AG04450 (cell line): ENCODE results near the gene MROH2A. TPM values are rescaled to one million over a fixed set of nuclear protein-coding genes. Genes with fewer than 3 reads are reported as not detected.
"Not testable (repeated sequence)": the region's sequence is repeated elsewhere in the genome, so short reads cannot be mapped to it uniquely, and the experiment has no call there.

Source experiments
- CTCF ChIA-PET: fragments of 300-600, 350-600 bp; formaldehyde crosslinking; extraction: SDS; loops from one replicate; lab custom pipeline; 2022; ENCODE audit warnings: antibody characterized with exemption, inconsistent platforms; lab: Charles Lee
- POLR2A ChIA-PET: fragments of 350-600 bp; formaldehyde crosslinking; extraction: SDS; loops from one replicate; lab custom pipeline; 2021; ENCODE audit warnings: antibody characterized with exemption, inconsistent platforms; lab: Yijun Ruan, JAX
- DNase-seq: peaks from one replicate; pipeline ENCODE4 v3.0.0-alpha.2; 2011; ENCODE audit warnings: low read depth, low spot score
- H3K27ac ChIP-seq: one replicate; pipeline ENCODE4 v1.5.1; 2012; ENCODE audit warnings: low read depth, low read length, control low read depth
- H3K27me3 ChIP-seq: one replicate; pipeline ENCODE4 v1.6.0; 2012; ENCODE audit warnings: low read length; ENCODE audit not compliant: control insufficient read depth, insufficient read depth
- H3K4me3 ChIP-seq: 2 replicates; pipeline ENCODE4 v1.5.1; 2011; ENCODE audit warnings: mild to moderate bottlenecking, low read depth, low read length, control low read depth
- H3K9me3 ChIP-seq: 2 replicates; pipeline ENCODE4 v1.5.1; 2012; ENCODE audit warnings: low read length; ENCODE audit not compliant: control insufficient read depth, insufficient read depth
- polyA minus RNA-seq: library from RNA; depleted of rRNA, polyadenylated mRNA; stranded (reverse); fragments of >200 nt; gene quantifications from 2 replicates; pipeline ENCODE4 v1.2.3, GENCODE V29; 2011; rRNA and poly(A)+ RNA removed
- polyA plus RNA-seq: library from polyadenylated mRNA; depleted of rRNA; stranded (reverse); fragments of >200 nt; gene quantifications from 2 replicates; pipeline ENCODE4 v1.2.3, GENCODE V29; 2011; rRNA removed
- TF ChIP-seq, protein P1 (sequence below): IDR thresholded peaks from 2 replicates; pipeline ENCODE4 v1.5.1; 2011; ENCODE audit warnings: low read depth, low read length, control low read depth, inconsistent platforms

MROH2A gene, protein sequence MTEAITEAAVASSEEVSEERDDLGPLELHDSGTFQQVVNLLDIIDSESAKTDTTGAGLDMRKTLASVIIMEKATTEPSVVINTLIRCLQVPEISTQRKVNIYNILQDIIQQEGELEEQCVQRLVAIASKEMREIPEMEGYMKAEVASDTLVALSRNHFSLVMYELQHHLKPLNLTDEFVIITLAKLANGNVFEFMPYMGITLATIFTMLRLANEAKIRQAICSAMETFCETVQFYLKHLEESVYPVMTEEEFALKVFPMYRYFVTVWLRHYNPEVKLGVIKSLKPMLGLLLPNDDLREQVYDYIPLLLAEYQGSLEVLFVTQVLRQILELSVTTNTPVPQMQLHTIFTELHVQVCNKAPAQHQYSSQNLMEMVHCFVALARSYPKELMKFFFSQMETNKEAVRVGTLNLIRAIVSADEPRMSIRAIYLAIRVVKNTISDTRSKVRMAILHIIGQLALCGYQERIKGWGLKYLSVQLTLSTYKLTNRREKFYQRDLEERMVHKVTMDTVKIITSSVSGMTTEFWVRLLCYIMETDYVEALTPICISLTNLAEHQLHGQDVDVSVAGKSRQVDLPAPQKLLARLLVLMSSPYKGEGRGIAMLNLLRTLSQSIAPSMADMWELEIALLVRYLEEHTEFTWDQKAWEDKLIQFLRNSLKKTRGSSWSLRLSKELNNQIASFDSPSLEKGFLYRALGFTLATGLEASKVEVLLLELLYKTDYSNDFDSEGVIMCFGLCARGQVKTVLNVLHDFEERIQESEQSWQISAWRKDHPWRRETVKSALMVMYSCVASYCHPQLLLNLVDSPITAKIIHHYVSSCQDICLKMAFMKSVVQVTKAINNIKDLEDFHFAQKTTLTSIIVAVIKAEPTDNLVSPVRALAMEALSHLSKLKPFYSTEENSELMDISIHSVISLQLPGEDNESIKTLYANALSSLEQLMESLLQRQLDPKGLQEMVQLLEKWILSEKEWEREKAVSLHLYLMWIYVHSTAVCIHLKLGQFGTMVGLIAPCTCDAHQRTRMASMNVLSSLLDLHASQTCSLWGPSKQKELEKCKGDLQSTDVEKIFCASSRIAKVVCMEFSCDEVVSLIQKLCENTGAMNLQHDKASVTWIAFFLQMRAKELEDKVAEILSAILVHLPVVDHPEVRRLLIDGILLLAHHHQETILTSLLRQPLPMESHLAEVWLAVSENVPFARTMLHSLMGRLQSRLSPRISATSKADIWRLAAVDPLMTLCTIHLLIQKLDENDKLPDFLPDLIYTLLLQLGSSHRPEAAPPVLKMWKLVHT (N-terminal part only)
- polyA plus RNA-seq = not detected in 2 replicates
- polyA minus RNA-seq = not detected in 2 replicates

- Histone ChIP-seq H3K9me3 (peaks cover 8% of the 10 kb centered on the region), H3K27ac (no peak within 1 kb of the TSS), H3K27me3 (peaks cover 2% of the 10 kb centered on the region), H3K4me3 (no peak within 1 kb of the TSS)
- TF ChIP-seq, protein P1, sequence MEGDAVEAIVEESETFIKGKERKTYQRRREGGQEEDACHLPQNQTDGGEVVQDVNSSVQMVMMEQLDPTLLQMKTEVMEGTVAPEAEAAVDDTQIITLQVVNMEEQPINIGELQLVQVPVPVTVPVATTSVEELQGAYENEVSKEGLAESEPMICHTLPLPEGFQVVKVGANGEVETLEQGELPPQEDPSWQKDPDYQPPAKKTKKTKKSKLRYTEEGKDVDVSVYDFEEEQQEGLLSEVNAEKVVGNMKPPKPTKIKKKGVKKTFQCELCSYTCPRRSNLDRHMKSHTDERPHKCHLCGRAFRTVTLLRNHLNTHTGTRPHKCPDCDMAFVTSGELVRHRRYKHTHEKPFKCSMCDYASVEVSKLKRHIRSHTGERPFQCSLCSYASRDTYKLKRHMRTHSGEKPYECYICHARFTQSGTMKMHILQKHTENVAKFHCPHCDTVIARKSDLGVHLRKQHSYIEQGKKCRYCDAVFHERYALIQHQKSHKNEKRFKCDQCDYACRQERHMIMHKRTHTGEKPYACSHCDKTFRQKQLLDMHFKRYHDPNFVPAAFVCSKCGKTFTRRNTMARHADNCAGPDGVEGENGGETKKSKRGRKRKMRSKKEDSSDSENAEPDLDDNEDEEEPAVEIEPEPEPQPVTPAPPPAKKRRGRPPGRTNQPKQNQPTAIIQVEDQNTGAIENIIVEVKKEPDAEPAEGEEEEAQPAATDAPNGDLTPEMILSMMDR = no peak
- ChIA-PET POLR2A (no interaction called here), CTCF (no interaction called here)
- no peak for DNase-seq
These were observed at the start of gene MROH2A for GRCh38 chr2:233778030-233778429. Gene MROH2A (plus strand): TSS chr2:233778330. CDS start chr2:233779359, 1,029 bp downstream.

DNA sequence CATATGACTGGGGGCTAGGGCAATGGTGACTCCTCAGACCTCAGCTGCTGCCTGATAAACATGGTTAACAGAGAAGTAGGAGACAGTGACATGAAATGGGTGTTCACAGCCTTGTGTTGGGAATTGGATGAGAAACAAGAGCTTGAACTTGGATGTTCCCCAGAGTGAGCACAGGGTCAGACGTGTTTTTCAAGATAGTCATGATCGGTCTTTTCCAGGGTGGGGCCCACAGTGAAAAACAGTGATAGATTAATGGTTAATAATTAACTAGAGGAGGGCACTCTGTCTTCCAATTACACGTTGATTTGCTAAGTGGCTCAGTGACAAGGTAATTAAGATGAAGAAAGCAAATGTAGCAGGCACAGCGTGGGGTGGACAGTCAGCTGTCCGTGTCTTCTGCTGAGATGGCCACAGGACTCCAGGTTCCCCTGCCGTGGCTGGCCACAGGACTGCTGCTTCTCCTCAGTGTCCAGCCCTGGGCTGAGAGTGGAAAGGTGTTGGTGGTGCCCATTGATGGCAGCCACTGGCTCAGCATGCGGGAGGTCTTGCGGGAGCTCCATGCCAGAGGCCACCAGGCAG is 49.3 kb upstream of the MROH2A start, which contains the start of gene UGT1A3:
UGT1A3 (plus strand) TSS at position 320 of the 579 bp plus-strand sequence; CDS start at position 405, 85 bp downstream.
- ChIA-PET CTCF (no interaction called here), POLR2A (no interaction called here)
- Histone ChIP-seq H3K9me3 (no peaks in the 10 kb centered on the region; the same call in 1 of the 2 replicates), H3K27ac (no peak within 1 kb of the TSS), H3K27me3 (peaks cover 2% of the 10 kb centered on the region), H3K4me3 (no peak within 1 kb of the TSS)
- DNase-seq = no peak
- TF ChIP-seq, protein P1 = no peak

GRCh38 chr2:233736868-233737653 is 41.1 kb upstream of the MROH2A start:
- CTCF ChIA-PET = interaction anchor here (1.2 kb wide), 1 partner anchor 25 kb away, joined by 3 read pairs; the partner anchor contains the start of gene UGT1A5
- H3K27ac ChIP-seq, H3K9me3 ChIP-seq, DNase-seq, POLR2A ChIA-PET, H3K4me3 ChIP-seq: not testable (repeated sequence)
- H3K27me3 ChIP-seq = peaks cover 13% of the 10 kb centered on the region

GRCh38 chr2:233740870-233741269 is 37.3 kb upstream of the MROH2A start:
- DNase-seq = no peak
- no peak overlapping the region for H3K27ac ChIP-seq
- ChIA-PET CTCF (no interaction called here), POLR2A (no interaction called here)
- TF ChIP-seq, protein P1 = no peak
- H3K27me3 ChIP-seq = peaks cover 15% of the 10 kb centered on the region
- no peak overlapping the region for H3K4me3 ChIP-seq
- H3K9me3 ChIP-seq = peaks cover 5% of the 10 kb centered on the region; the same call in 1 of the 2 replicates
